GM19397 (cell line): Measurements from ENCODE around the gene CXCL1.

ENCODE experiments used
- ATAC-seq: cut with Tn5 transposase; IDR thresholded peaks from one replicate; pipeline ENCODE4 v1.9.1; 2021; ENCODE audit warnings: mild to moderate bottlenecking, moderate library complexity; ENCODE audit not compliant: unreplicated experiment

Gene CXCL1

DNA sequence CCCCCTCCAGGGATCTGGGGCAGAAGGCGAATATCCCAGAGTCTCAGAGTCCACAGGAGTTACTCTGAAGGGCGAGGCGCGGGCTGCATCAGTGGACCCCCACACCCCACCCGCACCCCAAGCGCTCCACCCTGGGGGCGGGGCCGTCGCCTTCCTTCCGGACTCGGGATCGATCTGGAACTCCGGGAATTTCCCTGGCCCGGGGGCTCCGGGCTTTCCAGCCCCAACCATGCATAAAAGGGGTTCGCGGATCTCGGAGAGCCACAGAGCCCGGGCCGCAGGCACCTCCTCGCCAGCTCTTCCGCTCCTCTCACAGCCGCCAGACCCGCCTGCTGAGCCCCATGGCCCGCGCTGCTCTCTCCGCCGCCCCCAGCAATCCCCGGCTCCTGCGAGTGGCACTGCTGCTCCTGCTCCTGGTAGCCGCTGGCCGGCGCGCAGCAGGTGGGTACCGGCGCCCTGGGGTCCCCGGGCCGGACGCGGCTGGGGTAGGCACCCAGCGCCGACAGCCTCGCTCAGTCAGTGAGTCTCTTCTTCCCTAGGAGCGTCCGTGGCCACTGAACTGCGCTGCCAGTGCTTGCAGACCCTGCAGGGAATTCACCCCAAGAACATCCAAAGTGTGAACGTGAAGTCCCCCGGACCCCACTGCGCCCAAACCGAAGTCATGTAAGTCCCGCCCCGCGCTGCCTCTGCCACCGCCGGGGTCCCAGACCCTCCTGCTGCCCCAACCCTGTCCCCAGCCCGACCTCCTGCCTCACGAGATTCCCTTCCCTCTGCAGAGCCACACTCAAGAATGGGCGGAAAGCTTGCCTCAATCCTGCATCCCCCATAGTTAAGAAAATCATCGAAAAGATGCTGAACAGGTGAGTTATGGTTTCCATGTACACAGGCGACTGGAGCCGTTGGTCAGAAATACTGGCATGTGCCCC lies at the start of gene CXCL1:
Gene CXCL1, plus strand, starts transcription at position 264 of the 926 bp plus-strand sequence. Its CDS starts 78 bp downstream, at position 342.
- no peak for ATAC-seq

DNA sequence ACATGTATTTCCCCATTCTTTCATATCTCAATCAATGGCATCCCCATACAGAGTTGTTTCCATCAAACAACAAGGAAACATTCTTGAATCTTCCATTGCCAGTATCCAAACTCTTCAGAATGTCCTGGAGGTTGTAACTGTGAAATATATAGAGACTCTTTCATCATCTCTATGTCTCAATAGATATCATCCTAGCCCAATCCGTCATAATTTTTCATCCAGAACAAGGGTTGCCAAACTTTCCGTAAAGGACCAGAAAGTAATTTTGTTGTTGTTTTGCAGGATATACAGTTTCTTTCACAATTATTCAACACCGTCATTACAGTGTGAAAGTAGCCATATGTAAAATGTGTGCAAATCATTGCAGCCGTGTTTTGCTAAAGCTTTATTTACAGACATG lies 47.9 kb upstream of the CXCL1 start:
- no peak for ATAC-seq

DNA sequence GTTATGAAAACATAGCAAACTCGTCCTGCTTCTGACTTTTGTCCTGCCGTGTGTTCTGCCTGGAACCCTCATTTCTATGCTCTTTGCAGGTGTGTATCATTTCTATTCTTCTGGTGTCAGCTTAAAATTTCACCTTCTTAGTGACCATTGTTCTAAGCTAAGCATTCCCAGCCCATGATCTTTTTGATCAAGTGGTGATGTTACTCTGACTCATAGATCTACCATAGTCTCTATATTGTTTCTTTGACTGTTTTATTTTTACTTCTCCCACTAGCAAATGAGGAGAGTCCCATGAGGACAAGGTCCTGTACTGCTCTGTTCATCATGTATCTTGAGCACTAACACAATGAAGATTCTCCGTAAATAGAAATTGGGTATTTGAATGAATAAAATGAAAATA lies 46.8 kb upstream of the CXCL1 start:
- ATAC-seq: no peak

DNA sequence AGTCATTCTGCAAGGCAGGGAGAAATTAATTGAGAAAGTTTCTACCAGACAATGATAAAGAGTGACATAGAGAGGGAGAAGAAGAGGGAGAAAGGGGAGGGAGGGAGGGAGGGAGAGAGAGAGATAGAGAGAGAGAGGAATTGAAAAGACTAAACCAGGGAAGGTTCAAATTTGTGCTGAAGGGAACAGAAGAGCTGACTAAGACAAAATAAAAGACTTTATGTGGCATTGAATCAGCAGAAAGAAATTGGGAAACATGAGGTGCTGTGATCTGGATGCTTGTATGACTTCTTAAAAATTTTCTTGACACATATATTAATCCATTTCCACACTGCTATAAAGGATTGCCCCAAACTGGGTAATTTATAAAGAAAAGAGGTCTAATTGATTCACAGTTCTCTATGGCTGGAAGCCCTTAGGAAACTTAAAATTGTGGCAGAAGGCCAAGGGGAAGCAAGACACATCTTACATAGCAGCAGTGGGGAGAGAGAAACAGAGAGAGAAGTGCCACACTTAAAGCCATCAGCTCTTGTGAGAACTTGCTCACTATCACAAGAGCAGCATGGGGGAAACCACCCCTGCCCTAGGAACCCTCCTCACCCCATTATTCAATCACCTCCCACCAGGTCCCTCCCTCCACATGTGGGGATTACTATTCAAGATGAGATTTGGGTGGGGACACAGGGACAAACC lies 46.2 kb upstream of the CXCL1 start:
- ATAC-seq: no peak

DNA sequence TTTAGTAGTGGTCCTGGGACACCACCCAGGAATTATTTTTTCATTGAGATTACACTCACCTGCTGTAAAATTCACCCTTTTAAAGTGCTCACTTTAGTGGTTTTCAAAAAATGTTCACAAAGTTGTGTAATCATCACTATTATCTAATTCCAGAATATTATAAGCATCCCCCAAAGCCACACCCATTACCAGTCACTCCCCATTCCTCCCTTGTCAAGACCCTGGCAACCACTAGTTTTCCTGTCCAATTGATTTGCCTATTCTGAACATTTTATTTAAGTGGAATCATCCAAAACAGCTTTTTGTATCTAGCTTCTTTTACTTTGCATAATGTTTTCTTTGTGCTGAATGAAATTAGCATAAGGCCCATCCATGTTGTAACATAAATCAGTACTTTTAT lies 45.4 kb upstream of the CXCL1 start:
- ATAC-seq: no peak

DNA sequence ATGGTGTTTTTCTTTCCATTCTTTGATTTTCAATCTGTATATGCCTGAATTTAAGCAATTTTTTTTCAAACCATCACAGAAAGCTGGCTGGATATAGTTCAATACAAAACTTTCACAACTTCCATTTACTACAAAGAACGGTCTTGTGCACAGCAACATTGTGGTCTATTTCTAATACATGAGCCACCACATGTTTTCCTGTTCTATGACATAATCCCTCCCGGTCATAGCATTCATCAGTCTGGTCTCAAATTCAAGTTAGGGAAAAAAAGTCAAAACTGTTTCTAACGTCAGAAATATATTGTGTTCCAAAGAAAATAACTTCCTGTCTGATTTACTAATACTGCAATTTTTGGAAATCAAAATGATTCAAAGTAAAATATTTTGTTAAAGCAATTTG lies 40.2 kb upstream of the CXCL1 start:
- ATAC-seq: no peak

DNA sequence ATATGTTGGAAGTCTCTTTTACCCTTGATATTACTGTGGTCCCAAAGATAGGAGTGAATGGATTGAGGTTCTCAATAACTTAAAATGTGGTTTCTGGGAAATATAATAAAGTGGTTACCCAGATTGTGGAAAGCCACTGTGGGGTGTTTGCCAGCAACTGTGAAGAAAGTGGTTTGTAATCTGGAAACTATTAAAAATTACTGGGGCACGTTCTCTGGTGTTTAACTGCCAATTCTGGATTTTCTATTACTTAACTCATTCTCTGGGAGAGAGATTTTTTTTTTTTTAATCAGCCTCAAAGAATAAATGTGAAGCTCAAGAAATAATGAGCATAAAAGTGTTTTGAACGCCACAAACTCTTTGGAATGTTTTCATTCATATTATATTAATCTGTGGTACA lies 37.6 kb upstream of the CXCL1 start:
- ATAC-seq: no peak

DNA sequence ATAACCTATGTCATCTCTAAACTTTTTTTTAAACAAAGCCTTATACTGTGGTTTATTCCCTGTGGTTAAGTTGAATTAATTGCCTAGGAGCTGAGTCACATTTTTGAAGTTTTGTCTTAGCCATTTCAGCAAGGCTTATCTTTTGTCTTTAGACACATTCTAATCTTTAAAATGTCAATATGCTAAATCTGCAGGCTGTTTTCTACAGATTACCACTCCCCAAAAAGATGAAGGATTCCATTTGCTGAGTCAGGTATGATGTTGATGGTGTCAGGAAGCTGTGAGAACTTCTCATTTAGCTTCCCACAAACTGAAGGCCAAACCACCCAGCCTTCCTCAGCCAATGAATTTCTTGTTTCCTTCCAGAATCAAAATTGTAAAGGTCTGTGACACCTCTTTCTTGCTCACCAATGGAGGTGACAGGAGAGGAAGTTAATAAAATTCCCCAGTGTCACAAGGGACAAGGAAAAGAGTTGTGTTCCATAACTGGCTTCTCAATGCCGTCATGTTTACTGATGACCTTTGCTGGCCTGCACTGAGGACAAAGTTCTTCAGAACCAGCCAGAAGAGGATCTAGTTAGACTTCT lies 36.4 kb upstream of the CXCL1 start:
- ATAC-seq: no peak

DNA sequence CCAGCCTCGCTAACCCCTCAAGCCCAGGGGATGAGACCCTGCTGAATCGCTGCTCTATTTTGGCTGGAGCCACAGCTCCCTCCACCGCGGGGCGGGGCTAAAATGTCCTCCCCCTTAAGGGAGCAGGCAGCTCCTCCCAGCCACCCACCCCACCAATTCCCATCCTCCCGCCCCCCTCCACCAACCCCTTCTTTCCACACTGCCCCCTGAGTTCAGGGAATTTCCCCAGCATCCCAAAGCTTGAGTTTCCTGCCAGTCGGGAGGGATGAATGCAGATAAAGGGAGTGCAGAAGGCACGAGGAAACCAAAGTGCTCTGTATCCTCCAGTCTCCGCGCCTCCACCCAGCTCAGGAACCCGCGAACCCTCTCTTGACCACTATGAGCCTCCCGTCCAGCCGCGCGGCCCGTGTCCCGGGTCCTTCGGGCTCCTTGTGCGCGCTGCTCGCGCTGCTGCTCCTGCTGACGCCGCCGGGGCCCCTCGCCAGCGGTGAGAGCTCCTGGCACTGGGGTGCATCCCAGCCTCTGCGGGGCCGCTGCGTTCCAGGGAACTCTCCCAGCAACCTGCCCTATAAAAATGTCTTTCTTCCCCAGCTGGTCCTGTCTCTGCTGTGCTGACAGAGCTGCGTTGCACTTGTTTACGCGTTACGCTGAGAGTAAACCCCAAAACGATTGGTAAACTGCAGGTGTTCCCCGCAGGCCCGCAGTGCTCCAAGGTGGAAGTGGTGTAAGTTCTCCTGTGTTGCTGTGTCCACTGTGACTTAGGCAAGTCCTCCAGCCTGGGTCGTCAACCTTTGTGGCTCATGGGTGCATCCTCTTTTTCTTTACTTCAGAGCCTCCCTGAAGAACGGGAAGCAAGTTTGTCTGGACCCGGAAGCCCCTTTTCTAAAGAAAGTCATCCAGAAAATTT lies 32.6 kb upstream of the CXCL1 start, which contains the start of gene CXCL6:
Gene CXCL6, plus strand, starts transcription at position 306 of the 907 bp plus-strand sequence. Its CDS starts 73 bp downstream, at position 379.
- ATAC-seq: no peak

DNA sequence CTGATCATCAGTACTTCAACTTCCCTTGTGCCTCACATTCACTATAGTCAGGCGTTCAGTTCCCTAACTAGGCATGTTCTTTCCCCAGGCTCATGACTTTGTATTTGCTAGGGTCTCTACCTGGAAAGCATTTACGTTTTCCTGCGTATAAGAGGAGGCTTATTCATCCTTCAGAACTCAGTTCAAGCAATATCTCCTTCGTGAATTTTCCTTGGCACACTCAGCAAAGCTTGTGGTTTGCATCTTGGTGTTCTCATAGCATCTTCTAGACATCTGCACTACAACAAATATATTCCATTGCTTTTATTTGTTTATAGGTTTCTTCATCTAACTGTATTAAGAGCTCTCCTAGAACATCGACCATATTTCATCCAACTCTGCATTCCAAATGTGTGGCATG lies 30.1 kb upstream of the CXCL1 start:
- no peak for ATAC-seq

DNA sequence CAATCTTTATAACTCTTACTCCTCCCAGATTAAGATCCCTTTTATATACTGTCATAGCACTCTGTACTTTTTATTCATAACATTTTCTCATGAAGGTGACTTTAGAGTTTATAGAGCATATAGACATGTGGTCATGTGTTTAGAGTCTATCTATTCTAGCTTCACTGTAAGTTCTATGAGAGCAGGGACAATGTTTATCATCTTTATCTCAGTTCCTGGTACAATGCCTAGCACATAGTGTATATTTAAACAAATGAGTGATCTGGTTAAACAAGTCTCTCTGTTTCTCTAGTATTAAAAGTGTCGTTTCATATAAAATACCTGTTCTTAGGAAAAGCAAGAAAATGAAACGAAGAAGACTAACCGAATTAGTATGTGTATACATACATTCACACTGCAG lies 29.5 kb upstream of the CXCL1 start:
- no peak for ATAC-seq

DNA sequence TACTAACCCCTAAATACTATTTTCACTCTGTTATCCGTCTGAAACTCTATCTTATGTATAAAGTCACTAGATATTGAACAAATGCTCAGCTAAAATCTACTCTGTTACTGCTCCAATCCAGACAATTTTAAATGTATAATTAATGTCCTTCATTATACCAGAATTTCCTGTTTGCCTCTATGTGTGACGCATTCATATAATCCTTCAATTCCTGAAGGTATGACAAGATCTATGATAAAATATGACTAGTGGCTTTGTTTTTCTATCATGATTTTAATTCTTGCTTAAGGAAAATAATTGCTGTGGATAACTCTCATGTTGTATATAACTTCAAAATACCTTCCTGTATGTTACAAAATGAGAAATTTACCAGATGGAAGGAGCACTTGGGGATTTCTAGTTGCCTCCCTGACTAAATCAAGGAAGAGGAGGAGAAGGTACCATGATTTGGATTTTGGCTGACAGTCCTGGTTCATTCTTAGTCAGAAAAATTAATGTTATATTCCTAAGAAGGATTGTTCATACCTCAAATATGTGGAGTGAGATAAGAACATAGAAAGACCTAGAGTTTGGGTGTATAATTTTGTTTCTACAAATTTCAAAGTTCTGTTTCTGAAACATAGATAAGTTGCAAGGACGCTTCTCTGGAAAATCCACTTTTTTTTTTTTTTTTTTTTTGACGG lies 27.8 kb upstream of the CXCL1 start:
- no peak for ATAC-seq

DNA sequence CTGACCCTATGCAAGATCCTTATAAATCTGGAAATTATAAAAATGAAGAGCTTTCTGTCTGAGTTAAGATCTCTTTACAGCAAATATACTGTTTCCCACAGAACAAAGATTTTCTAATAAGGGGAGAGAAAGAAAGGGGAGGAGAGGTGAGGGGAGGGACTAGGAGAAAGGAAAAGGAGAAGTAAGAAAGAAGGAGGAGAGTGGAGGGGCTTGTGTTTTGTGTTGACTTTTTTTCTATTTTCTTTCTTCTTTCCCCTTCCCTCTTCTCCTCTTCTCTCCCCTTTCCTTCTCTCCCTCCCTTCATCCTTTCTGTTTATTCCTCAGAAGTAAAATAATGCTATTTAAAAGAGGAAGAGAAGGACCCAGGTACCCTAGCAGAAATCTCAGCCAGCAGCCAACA lies 26.5 kb upstream of the CXCL1 start:
- no peak for ATAC-seq

DNA sequence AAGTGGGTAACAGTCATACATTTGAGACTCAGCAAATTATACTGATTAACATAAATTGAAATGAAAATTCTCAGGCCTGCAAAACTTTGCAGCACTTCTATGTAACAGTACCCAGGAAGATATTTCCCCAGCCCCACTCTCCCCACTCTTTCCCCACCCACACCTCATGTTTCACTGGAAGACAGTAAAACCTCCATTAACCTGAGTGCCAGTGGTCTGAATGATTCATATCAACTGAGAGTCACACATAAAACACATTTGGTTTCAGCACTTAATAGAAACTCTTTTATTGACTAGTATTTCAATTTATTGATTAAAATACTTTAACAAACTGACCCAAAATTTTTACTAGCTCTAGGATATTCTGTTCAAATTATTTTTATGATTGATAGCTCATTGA lies 25.8 kb upstream of the CXCL1 start:
- ATAC-seq: no peak

DNA sequence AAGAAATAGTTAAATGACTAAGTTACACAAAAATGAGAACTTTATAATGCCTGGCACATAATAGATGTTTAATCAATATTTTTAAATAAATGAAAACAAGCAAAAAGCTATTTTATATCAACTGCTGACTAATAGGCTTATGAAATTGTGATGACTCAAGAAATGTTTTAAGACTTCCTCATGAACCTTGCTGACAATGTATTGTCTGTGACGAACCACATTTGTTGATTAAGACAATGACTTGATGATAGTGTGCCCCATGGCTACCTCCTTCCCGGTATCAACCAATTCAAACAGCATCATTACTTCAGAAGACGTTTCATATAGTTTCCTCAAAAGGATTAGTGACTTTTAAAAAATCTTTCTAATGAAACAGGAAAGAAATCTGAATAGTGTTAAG lies 24.8 kb upstream of the CXCL1 start:
- ATAC-seq: no peak

DNA sequence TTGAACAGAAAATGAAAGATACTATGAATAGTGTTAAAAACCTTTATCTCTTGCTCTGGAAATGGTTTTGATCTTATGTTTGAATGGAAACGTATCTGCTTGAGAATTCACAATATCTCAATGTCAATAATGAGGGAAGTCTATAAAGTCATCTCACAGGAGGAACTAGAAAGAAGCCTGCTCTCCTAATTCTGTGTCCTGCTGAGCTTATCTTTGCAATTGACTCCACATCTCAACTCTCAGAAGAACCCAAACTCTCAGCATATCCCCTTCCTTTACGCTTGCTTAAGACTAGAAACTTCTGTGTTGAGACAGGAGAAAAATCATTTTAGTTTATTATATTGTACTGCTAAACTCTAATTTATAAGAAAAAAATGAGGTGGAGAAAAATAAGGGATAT lies 24.4 kb upstream of the CXCL1 start:
- ATAC-seq: no peak

DNA sequence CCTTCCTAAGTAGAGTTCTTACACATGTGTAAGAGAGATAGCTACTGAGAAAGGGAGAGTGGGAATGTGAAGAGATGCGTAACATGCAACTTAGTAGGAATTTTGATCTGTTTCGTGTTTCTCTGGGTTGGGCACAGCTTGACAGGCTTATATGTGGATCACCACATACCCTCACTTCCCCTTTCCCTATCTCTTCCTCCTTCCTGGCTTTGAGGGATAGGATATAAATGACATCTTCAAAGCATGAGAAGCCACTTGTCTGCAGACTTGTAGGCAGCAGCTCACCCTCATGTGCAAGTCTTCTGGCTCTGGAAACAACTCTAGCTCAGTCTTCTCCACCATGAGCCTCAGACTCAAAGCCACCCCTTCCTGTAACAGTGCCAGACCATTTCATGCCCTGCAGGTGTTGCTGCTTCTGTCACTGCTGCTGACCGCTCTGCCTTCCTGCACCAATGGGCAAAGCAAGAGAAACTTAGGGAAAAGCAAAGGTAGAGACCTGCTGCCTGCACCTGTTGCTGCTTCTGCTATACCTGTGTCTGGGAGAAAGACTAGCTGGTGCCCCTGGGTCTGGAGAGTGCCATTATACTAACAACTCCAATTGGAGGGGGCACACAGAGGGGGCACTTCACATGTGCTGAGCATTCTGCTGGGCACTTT lies 21.5 kb upstream of the CXCL1 start:
- no peak for ATAC-seq

DNA sequence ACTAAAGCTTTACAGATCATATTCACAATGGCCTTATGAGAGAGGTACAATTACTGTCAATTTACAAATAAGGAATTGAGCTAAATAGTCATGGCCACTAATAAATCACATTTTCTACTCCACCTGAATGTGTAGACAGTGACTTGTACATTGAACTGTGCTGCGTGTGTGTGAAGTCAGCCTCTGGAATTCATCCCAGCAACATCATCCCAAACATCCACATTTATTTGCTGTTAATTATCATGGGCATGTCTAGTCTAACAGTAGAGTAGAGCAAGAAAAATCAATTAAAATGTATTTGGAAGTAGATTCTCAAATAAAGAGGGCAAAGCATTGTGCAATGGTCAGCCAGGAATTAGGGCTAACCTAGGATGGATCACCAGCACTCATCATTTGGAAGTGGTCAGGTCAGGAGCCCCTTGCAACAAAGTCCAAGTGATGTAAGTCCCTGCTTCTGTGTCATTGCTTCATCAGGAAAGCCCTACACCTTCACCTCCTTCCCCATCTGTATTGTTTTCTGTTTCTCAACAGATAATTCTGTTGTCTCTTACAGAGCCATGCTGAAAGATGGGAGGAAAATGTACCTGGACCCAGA lies 20.9 kb upstream of the CXCL1 start:
- no peak for ATAC-seq

DNA sequence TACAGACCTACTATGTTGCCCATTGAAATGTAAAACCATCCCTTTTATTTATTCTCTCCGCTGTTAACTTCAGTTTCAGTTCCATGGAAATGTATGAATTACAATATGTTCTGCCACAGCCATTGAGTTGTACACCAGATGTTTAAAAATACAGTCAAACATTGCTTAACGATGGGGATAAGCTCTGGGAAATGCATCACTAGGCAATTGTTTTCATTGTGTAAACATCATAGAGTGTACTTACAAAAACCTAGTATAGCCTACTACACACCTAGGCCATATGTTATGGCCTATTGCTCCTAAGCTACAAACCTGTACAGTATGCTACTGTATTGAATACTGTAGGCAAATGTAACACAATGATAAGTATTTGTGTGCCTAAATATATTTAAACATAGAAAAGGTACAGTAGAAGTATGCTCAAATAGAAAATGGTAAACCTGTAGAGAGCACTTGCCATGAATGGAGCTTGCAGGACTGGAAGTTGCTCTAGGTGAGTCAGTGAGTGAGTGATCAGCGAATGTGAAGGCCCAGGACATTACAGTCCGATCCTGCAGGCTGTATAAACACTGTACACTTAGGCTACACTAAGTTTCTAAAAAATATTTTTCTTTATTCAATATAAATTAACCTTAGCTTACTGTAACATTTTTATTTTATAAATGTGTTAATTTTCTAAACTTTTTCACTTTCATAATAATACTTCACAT lies 18.8 kb upstream of the CXCL1 start:
- no peak for ATAC-seq
